ENCODE measurements around the gene ANKRD6. TPM values are rescaled to one million over a fixed set of nuclear protein-coding genes. Genes with fewer than 3 reads are reported as not detected.

The ANKRD6 gene
- total RNA-seq, 2 experiments from 2014 or later, result 9.1 TPM

GRCh38 chr6:89443658-89444057 is 10.7 kb downstream of the ANKRD6 start:
- ATAC-seq (no peak), DNase-seq (no peak)
- POLR2A ChIA-PET, result no interaction called here
- Mint-ChIP-seq H3K4me3 (no peak overlapping the region), H3K27me3 (ENCODE audit: low read depth) (peaks cover 7% of the 10 kb centered on the region), H3K4me1 (ENCODE audit: low read depth) (no peaks in the 10 kb centered on the region), H3K36me3 (ENCODE audit: low read depth) (no peaks in the 10 kb centered on the region), H3K9me3 (ENCODE audit: insufficient read depth) (no peaks in the 10 kb centered on the region), H3K27ac (no peak overlapping the region)
- CTCF ChIA-PET, result interaction anchor here (1.7 to 2.5 kb wide), 2 partner anchors 12 to 194 kb away, joined by 3 to 13 read pairs; no protein-coding TSS in a partner anchor

GRCh38 chr6:89449193-89449592 is 16.2 kb downstream of the ANKRD6 start:
- Mint-ChIP-seq H3K4me1 (ENCODE audit: low read depth) (no peaks in the 10 kb centered on the region), H3K27me3 (ENCODE audit: low read depth) (no peaks in the 10 kb centered on the region), H3K27ac (no peak overlapping the region), H3K4me3 (no peak overlapping the region), H3K36me3 (ENCODE audit: low read depth) (no peaks in the 10 kb centered on the region), H3K9me3 (ENCODE audit: insufficient read depth) (no peaks in the 10 kb centered on the region)
- no peak for DNase-seq
- ChIA-PET POLR2A (no interaction called here), CTCF (no interaction called here)
- ATAC-seq, result no peak

- Mint-ChIP-seq H3K4me1 (ENCODE audit: low read depth) (no peaks in the 10 kb centered on the region), H3K27me3 (ENCODE audit: low read depth) (no peaks in the 10 kb centered on the region), H3K27ac (no peak overlapping the region), H3K9me3 (ENCODE audit: insufficient read depth) (no peaks in the 10 kb centered on the region), H3K36me3 (ENCODE audit: low read depth) (peaks cover 5% of the 10 kb centered on the region), H3K4me3 (no peak overlapping the region)
- no peak for DNase-seq
- POLR2A ChIA-PET, result no interaction called here
- CTCF ChIA-PET, result interaction anchor here (1.1 to 1.5 kb wide), 2 partner anchors 9 to 81 kb away, joined by 3 to 4 read pairs; no protein-coding TSS in a partner anchor
- ATAC-seq, result no peak
These were observed 19.3 kb downstream of the ANKRD6 start for GRCh38 chr6:89452281-89452680.

GRCh38 chr6:89454300-89454699 is 21.3 kb downstream of the ANKRD6 start:
- ChIA-PET POLR2A (no interaction called here), CTCF (no interaction called here)
- ATAC-seq (no peak), DNase-seq (no peak)
- no peak overlapping the region for H3K4me3 Mint-ChIP-seq
- H3K36me3 Mint-ChIP-seq (ENCODE audit: low read depth), result peaks cover 5% of the 10 kb centered on the region
- H3K4me1 Mint-ChIP-seq (ENCODE audit: low read depth), result no peaks in the 10 kb centered on the region
- H3K27ac Mint-ChIP-seq, result no peak overlapping the region
- no peaks in the 10 kb centered on the region for H3K27me3 Mint-ChIP-seq (ENCODE audit: low read depth)
- no peaks in the 10 kb centered on the region for H3K9me3 Mint-ChIP-seq (ENCODE audit: insufficient read depth)

- H3K9me3 Mint-ChIP-seq (ENCODE audit: insufficient read depth), result no peaks in the 10 kb centered on the region
- H3K4me3 Mint-ChIP-seq, result no peak overlapping the region
- POLR2A ChIA-PET, result no interaction called here
- no peaks in the 10 kb centered on the region for H3K4me1 Mint-ChIP-seq (ENCODE audit: low read depth)
- ATAC-seq (no peak), DNase-seq (no peak)
- H3K36me3 Mint-ChIP-seq (ENCODE audit: low read depth), result peaks cover 5% of the 10 kb centered on the region
- no peak overlapping the region for H3K27ac Mint-ChIP-seq
- CTCF ChIA-PET, result no interaction called here
- no peaks in the 10 kb centered on the region for H3K27me3 Mint-ChIP-seq (ENCODE audit: low read depth)
These were observed 25.8 kb downstream of the ANKRD6 start for GRCh38 chr6:89458704-89459103.

GRCh38 chr6:89459501-89459900 is 26.5 kb downstream of the ANKRD6 start:
- no peak for DNase-seq
- ChIA-PET CTCF (no interaction called here), POLR2A (no interaction called here)
- no peaks in the 10 kb centered on the region for H3K27me3 Mint-ChIP-seq (ENCODE audit: low read depth)
- no peak overlapping the region for H3K4me3 Mint-ChIP-seq
- no peaks in the 10 kb centered on the region for H3K9me3 Mint-ChIP-seq (ENCODE audit: insufficient read depth)
- H3K36me3 Mint-ChIP-seq (ENCODE audit: low read depth), result peaks cover 5% of the 10 kb centered on the region
- peaks cover 1% of the 10 kb centered on the region for H3K4me1 Mint-ChIP-seq (ENCODE audit: low read depth)
- no peak for ATAC-seq
- H3K27ac Mint-ChIP-seq, result no peak overlapping the region

- Mint-ChIP-seq H3K27me3 (ENCODE audit: low read depth) (no peaks in the 10 kb centered on the region), H3K36me3 (ENCODE audit: low read depth) (peaks cover 5% of the 10 kb centered on the region), H3K4me3 (no peak overlapping the region), H3K4me1 (ENCODE audit: low read depth) (peaks cover 4% of the 10 kb centered on the region), H3K27ac (no peak overlapping the region), H3K9me3 (ENCODE audit: insufficient read depth) (no peaks in the 10 kb centered on the region)
- POLR2A ChIA-PET, result no interaction called here
- DNase-seq (no peak), ATAC-seq (no peak)
- CTCF ChIA-PET, result interaction anchor here (1.5 kb wide), 1 partner anchor 8 kb away, joined by 4 read pairs; no protein-coding TSS in a partner anchor
These were observed 27.8 kb downstream of the ANKRD6 start for GRCh38 chr6:89460713-89461112.

GRCh38 chr6:89462503-89462902 is 29.6 kb downstream of the ANKRD6 start:
- H3K27ac Mint-ChIP-seq, result no peak overlapping the region
- no peak for DNase-seq
- POLR2A ChIA-PET, result no interaction called here
- no peaks in the 10 kb centered on the region for H3K9me3 Mint-ChIP-seq (ENCODE audit: insufficient read depth)
- H3K27me3 Mint-ChIP-seq (ENCODE audit: low read depth), result no peaks in the 10 kb centered on the region
- H3K36me3 Mint-ChIP-seq (ENCODE audit: low read depth), result no peaks in the 10 kb centered on the region
- H3K4me1 Mint-ChIP-seq (ENCODE audit: low read depth), result peaks cover 4% of the 10 kb centered on the region
- no peak overlapping the region for H3K4me3 Mint-ChIP-seq
- no peak for ATAC-seq
- CTCF ChIA-PET, result interaction anchor here (1.1 kb wide), 1 partner anchor 30 kb away, joined by 4 read pairs; no protein-coding TSS in a partner anchor

- ATAC-seq (no peak), DNase-seq (no peak)
- ChIA-PET CTCF (interaction anchor here (1.0 kb wide), 1 partner anchor 32 kb away, joined by 5 read pairs; the partner anchor contains the start of gene ANKRD6), POLR2A (no interaction called here)
- Mint-ChIP-seq H3K36me3 (ENCODE audit: low read depth) (no peaks in the 10 kb centered on the region), H3K4me1 (ENCODE audit: low read depth) (peaks cover 4% of the 10 kb centered on the region), H3K27ac (no peak overlapping the region), H3K4me3 (no peak overlapping the region), H3K9me3 (ENCODE audit: insufficient read depth) (no peaks in the 10 kb centered on the region), H3K27me3 (ENCODE audit: low read depth) (peaks cover 5% of the 10 kb centered on the region)
These were observed 31.3 kb downstream of the ANKRD6 start for GRCh38 chr6:89464295-89464694.

- Mint-ChIP-seq H3K4me3 (no peak overlapping the region), H3K36me3 (ENCODE audit: low read depth) (no peaks in the 10 kb centered on the region), H3K27ac (no peak overlapping the region), H3K4me1 (ENCODE audit: low read depth) (peaks cover 4% of the 10 kb centered on the region), H3K9me3 (ENCODE audit: insufficient read depth) (no peaks in the 10 kb centered on the region), H3K27me3 (ENCODE audit: low read depth) (peaks cover 9% of the 10 kb centered on the region)
- POLR2A ChIA-PET, result interaction anchor here (0.6 to 0.7 kb wide), 2 partner anchors 14 to 30 kb away, joined by 3 to 4 read pairs; no protein-coding TSS in a partner anchor
- no peak for ATAC-seq
- CTCF ChIA-PET, result interaction anchor here (0.6 to 0.7 kb wide), 2 partner anchors 88 to 190 kb away, joined by 3 read pairs; no protein-coding TSS in a partner anchor
- no peak for DNase-seq
These were observed 34.5 kb downstream of the ANKRD6 start for GRCh38 chr6:89467437-89467836.

- ChIA-PET POLR2A (no interaction called here), CTCF (interaction anchor here (0.9 to 1.8 kb wide), 2 partner anchors 37 to 97 kb away, joined by 4 to 6 read pairs; no protein-coding TSS in a partner anchor)
- DNase-seq (no peak), ATAC-seq (no peak)
- Mint-ChIP-seq H3K9me3 (ENCODE audit: insufficient read depth) (no peaks in the 10 kb centered on the region), H3K27ac (no peak overlapping the region), H3K36me3 (ENCODE audit: low read depth) (peaks cover 1% of the 10 kb centered on the region), H3K4me3 (no peak overlapping the region), H3K27me3 (ENCODE audit: low read depth) (peaks cover 9% of the 10 kb centered on the region), H3K4me1 (ENCODE audit: low read depth) (peaks cover 12% of the 10 kb centered on the region)
These were observed 36.0 kb downstream of the ANKRD6 start for GRCh38 chr6:89468998-89469397.

GRCh38 chr6:89471287-89471867 is 38.4 kb downstream of the ANKRD6 start:
- Mint-ChIP-seq H3K4me1 (ENCODE audit: low read depth) (peaks cover 30% of the 10 kb centered on the region), H3K36me3 (ENCODE audit: low read depth) (peaks cover 13% of the 10 kb centered on the region), H3K9me3 (ENCODE audit: insufficient read depth) (peaks cover 5% of the 10 kb centered on the region), H3K4me3 (no peak overlapping the region), H3K27me3 (ENCODE audit: low read depth) (peaks cover 9% of the 10 kb centered on the region), H3K27ac (no peak overlapping the region)
- no peak for ATAC-seq
- ChIA-PET CTCF (no interaction called here), POLR2A (no interaction called here)
- no peak for DNase-seq

Data from activated CD8-positive, alpha-beta T cell treated with anti-CD3 and anti-CD28 coated beads, Interleukin-2, amount 10 ng/mL, durations not matched to agents 7 days and 5 days (primary cell).